DOHH2 (cell line): ENCODE results near the gene HPSE2.

Experiments
- H3F3A ChIP-seq: fragments of 200-600 bp; sonication (generic), shearing (Covaris generic); 2 replicates; pipeline ENCODE4 v1.6.0; 2016; ENCODE audit warnings: antibody characterized with exemption, mild to moderate bottlenecking; ENCODE audit not compliant: control insufficient read depth, insufficient read depth
- H3K27ac ChIP-seq: fragments of 200-600 bp; sonication (generic); 2 replicates; pipeline ENCODE4 v1.5.1; 2014; ENCODE audit warnings: low read depth, mild to moderate bottlenecking, low read length, moderate library complexity
- H3K27me3 ChIP-seq: fragments of 200-600 bp; sonication (generic); 2 replicates; pipeline ENCODE4 v1.6.1; 2014; ENCODE audit warnings: mild to moderate bottlenecking, low read length, mixed read lengths; ENCODE audit not compliant: control insufficient read depth
- H3K36me3 ChIP-seq: fragments of 200-600 bp; sonication (generic); 2 replicates; pipeline ENCODE4 v1.6.1; 2014; ENCODE audit warnings: mild to moderate bottlenecking, low read length, moderate library complexity, mixed read lengths; ENCODE audit not compliant: control insufficient read depth
- H3K4me1 ChIP-seq: fragments of 200-600 bp; sonication (generic); 2 replicates; pipeline ENCODE4 v1.6.1; 2014; ENCODE audit warnings: mild to moderate bottlenecking, low read length, mixed read lengths; ENCODE audit not compliant: control insufficient read depth
- H3K4me2 ChIP-seq: fragments of 200-600 bp; sonication (generic); 2 replicates; pipeline ENCODE4 v1.6.0; 2014; ENCODE audit warnings: mild to moderate bottlenecking, low read length, moderate library complexity
- H3K4me3 ChIP-seq: fragments of 200-600 bp; sonication (generic); 2 replicates; pipeline ENCODE4 v1.5.1; 2014; ENCODE audit warnings: mild to moderate bottlenecking, low read length, mixed read lengths
- H3K79me2 ChIP-seq: fragments of 200-600 bp; sonication (generic); 2 replicates; pipeline ENCODE4 v1.6.1; 2014; ENCODE audit warnings: mild to moderate bottlenecking, low read length, mixed read lengths; ENCODE audit not compliant: control insufficient read depth
- H3K9me2 ChIP-seq: fragments of 200-600 bp; sonication (generic); replicated peaks from 2 replicates; pipeline ENCODE4 v1.6.1; 2014; ENCODE audit warnings: mild to moderate bottlenecking, low read length, mixed read lengths; ENCODE audit not compliant: control insufficient read depth
- H3K9me3 ChIP-seq: fragments of 200-600 bp; sonication (generic); 2 replicates; pipeline ENCODE4 v1.6.1; 2014; ENCODE audit warnings: antibody characterized with exemption, low read length, mixed read lengths; ENCODE audit not compliant: control insufficient read depth, insufficient read depth
- H4K20me1 ChIP-seq: fragments of 200-600 bp; sonication (generic); 2 replicates; pipeline ENCODE4 v1.6.0; 2014; ENCODE audit warnings: low read depth, mild to moderate bottlenecking, antibody characterized with exemption, low read length, moderate library complexity; ENCODE audit not compliant: control insufficient read depth, insufficient read depth
- EZH2phosphoT487 ChIP-seq: fragments of 200-600 bp; sonication (generic); IDR thresholded peaks from 2 replicates; pipeline ENCODE4 v1.6.1; 2017; ENCODE audit warnings: borderline replicate concordance, mild to moderate bottlenecking, antibody characterized with exemption, low read length, moderate library complexity, mixed read lengths
- TF ChIP-seq, protein P1 (sequence below): fragments of 200-600 bp; sonication (generic); IDR thresholded peaks from one replicate; pipeline ENCODE4 v1.5.1; 2014; ENCODE audit warnings: antibody characterized with exemption, mild to moderate bottlenecking, low read depth, low read length; ENCODE audit not compliant: poor library complexity, severe bottlenecking

Gene HPSE2

DNA sequence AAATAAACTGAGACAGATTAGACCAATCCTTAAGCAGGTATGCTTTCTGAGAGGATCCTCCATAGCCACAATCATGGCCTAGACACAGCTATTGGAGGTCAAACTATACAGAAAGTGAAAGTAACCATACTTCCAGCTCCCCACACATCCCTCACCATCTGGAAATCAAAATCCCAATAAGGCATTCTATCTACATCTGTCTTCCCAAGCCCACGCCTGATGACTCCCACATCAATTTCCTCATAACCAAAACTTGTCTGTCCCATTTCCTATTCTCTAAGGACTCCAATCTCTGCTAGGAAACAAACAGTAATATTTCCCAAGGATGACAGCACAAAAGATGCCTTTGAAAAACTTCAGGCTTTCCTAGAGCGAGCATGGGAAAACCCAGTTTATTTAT lies 541.6 kb downstream of the HPSE2 start:
- no peaks in the 10 kb centered on the region for H3K79me2 ChIP-seq
- TF ChIP-seq, protein P1, sequence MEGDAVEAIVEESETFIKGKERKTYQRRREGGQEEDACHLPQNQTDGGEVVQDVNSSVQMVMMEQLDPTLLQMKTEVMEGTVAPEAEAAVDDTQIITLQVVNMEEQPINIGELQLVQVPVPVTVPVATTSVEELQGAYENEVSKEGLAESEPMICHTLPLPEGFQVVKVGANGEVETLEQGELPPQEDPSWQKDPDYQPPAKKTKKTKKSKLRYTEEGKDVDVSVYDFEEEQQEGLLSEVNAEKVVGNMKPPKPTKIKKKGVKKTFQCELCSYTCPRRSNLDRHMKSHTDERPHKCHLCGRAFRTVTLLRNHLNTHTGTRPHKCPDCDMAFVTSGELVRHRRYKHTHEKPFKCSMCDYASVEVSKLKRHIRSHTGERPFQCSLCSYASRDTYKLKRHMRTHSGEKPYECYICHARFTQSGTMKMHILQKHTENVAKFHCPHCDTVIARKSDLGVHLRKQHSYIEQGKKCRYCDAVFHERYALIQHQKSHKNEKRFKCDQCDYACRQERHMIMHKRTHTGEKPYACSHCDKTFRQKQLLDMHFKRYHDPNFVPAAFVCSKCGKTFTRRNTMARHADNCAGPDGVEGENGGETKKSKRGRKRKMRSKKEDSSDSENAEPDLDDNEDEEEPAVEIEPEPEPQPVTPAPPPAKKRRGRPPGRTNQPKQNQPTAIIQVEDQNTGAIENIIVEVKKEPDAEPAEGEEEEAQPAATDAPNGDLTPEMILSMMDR, result no peak
- no peak for TF ChIP-seq EZH2phosphoT487
- no peaks in the 10 kb centered on the region for H3K36me3 ChIP-seq
- H3K27ac ChIP-seq, result no peak overlapping the region
- no peaks in the 10 kb centered on the region for H3K27me3 ChIP-seq
- no peak overlapping the region for H3K4me2 ChIP-seq
- H4K20me1 ChIP-seq, result no peaks in the 10 kb centered on the region
- no peaks in the 10 kb centered on the region for H3K4me1 ChIP-seq
- H3K4me3 ChIP-seq, result no peak overlapping the region
- H3F3A ChIP-seq, result no peaks in the 10 kb centered on the region
- no peaks in the 10 kb centered on the region for H3K9me2 ChIP-seq
- no peaks in the 10 kb centered on the region for H3K9me3 ChIP-seq

DNA sequence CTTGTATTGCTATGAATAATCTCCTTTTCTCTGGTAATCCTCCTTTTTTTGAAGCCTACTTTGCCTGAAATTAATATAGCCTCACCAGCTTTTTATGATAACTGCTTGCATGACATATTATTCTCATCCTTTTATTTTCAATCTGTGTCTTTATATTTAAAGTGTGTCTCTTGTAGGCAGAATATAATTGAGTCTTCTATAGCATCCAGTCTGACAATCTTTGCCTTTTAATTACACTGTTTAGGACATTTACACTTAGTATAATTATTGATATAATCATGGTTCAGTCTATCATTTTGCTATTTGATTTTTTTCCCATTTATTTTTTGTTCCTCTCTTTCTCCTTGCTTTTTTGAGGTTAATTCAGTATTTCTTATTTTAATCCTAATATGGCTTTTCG lies 548.0 kb downstream of the HPSE2 start:
- Histone ChIP-seq H3K36me3 (no peaks in the 10 kb centered on the region), H3K79me2 (no peaks in the 10 kb centered on the region), H4K20me1 (no peaks in the 10 kb centered on the region), H3K4me1 (no peaks in the 10 kb centered on the region), H3K9me3 (peaks cover 9% of the 10 kb centered on the region; the same call in 1 of the 2 replicates), H3K27ac (no peak overlapping the region), H3K4me3 (no peak overlapping the region), H3F3A (no peaks in the 10 kb centered on the region), H3K9me2 (no peaks in the 10 kb centered on the region), H3K4me2 (no peak overlapping the region), H3K27me3 (peaks cover 8% of the 10 kb centered on the region; the same call in 1 of the 2 replicates)
- no peak for TF ChIP-seq EZH2phosphoT487
- TF ChIP-seq, protein P1, result no peak

DNA sequence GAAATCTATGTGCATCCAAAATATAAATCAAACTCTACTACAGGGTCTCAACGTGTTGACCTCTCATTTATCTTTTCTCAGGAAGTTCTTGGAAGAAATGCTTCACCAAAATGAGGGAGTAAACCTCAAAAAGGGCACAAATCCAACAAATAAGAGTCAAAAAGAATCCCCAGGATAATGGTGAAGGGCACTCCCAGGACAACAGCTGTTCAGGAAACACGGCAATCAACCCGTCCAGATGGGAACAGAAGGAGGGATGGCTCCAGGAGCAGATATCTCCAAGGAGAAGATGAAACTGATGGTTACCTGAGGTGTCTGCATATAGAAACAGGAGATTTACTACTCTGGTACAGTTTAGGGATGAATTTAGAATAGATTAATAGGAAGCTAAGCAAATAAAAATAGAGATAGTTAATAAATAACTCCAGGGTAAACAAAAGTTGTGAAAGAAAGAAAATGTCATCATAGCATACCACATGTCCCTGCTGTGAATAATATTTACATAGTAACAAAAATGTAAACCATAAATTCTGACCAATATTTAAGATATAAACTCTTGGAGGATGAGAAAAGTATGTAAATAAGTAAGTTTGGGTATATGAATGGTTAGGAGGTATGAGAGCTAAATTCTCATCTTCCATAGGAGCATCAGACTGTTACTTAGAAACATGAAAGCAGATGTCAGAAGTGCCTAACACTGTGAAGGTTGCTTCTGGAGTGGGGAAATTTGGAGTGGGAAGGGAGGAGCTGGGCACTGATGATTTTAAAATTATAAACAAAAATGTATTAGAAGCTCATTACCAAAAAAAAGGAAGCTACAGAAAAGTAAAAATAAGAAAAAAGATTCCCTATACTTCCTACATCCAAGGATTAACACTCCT lies 551.4 kb downstream of the HPSE2 start:
- Histone ChIP-seq H3K9me2 (no peaks in the 10 kb centered on the region), H3K4me1 (no peaks in the 10 kb centered on the region), H3F3A (no peaks in the 10 kb centered on the region), H3K36me3 (no peaks in the 10 kb centered on the region), H3K79me2 (no peaks in the 10 kb centered on the region), H3K27ac (no peak overlapping the region), H3K4me3 (no peak overlapping the region), H4K20me1 (no peaks in the 10 kb centered on the region), H3K4me2 (no peak overlapping the region), H3K27me3 (peaks cover 14% of the 10 kb centered on the region; the same call in 1 of the 2 replicates), H3K9me3 (peaks cover 9% of the 10 kb centered on the region; the same call in 1 of the 2 replicates)
- TF ChIP-seq, protein P1, result no peak
- TF ChIP-seq EZH2phosphoT487, result no peak
